ENCODE measurements around the gene HECW1.

HECW1 gene

DNA sequence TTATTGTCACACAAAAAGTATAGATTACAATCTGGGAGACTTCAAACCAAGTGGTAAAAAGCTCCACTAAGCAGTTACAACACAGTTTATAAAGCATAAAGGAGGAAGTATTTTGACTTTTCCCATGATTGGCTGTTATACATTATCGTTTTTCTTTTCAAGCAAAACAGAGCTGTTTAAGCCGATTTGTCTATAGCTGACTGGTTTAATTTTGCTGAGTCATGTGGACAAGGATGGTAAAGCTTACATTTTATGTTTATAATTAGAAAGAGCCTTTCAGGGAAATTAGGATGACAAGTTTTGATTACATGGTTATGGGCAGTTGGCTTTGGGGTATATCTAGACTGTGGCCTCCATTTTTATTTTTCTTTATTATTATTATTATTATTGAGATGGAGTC, 318.0 kb downstream of the HECW1 start:
- Histone ChIP-seq H3K9ac (ENCODE audit: low read depth, low read length) (no peak overlapping the region), H3K9me3 (ENCODE audit: control insufficient read depth, insufficient read depth, low read length) (no peaks in the 10 kb centered on the region), H3K27ac (ENCODE audit: low read depth, low read length) (no peak overlapping the region), H3K36me3 (ENCODE audit: control insufficient read depth, insufficient read depth, low read length) (no peaks in the 10 kb centered on the region), H3K4me3 (ENCODE audit: low read depth, low read length) (no peak overlapping the region), H3K4me1 (ENCODE audit: control insufficient read depth, insufficient read depth, low read length) (no peaks in the 10 kb centered on the region), H3K27me3 (ENCODE audit: control insufficient read depth, insufficient read depth, low read length) (no peaks in the 10 kb centered on the region)

DNA sequence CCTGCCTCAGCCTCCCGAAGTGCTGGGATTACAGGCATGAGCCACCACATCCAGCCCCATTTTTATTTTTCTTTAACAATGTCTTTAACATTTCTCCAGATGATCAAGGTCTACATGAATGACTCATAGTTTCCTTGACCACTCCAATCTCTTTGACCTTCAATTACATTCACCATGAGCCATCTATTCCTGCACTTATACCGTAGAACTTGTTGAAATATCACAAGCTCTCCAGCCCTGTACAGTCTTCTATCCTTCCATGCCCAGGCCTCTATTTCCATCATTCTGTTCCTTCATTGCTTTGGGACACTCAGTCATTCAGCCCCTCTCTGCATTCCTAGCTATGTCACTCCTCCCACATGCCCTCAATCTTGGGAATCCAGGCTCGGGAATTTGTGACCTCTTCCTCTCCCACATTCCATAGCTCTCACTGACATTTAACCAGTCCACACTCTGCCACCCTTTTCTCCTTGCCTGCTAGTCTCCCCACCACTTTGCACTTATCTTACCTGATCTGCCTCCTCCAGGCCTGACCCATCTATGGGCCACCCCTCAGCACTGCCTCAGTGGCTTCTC, 318.7 kb downstream of the HECW1 start:
- Histone ChIP-seq H3K27ac (ENCODE audit: low read depth, low read length) (no peak overlapping the region), H3K36me3 (ENCODE audit: control insufficient read depth, insufficient read depth, low read length) (no peaks in the 10 kb centered on the region), H3K27me3 (ENCODE audit: control insufficient read depth, insufficient read depth, low read length) (no peaks in the 10 kb centered on the region), H3K9me3 (ENCODE audit: control insufficient read depth, insufficient read depth, low read length) (no peaks in the 10 kb centered on the region), H3K9ac (ENCODE audit: low read depth, low read length) (no peak overlapping the region), H3K4me1 (ENCODE audit: control insufficient read depth, insufficient read depth, low read length) (no peaks in the 10 kb centered on the region), H3K4me3 (ENCODE audit: low read depth, low read length) (no peak overlapping the region)

DNA sequence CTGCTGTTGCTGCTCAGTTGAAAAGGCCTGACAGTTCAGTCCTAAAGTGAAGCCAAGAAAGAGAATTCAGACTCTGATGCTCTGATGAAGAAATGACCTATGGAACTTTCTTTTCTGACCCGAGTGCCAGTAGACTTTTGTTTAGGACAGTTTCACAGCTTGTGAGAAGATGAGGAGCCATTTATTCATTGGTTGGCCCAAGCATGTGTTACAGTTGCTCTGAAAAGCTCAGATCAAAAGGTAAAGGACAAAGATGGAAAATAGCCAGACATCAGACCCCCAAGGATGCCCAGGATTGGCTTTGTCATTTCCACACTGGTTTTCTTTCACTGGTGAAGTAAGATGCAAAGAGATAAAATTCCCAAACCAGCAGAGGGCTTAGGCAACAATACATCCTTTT, 321.2 kb downstream of the HECW1 start:
- H3K36me3 ChIP-seq (ENCODE audit: control insufficient read depth, insufficient read depth, low read length), result no peaks in the 10 kb centered on the region
- no peaks in the 10 kb centered on the region for H3K27me3 ChIP-seq (ENCODE audit: control insufficient read depth, insufficient read depth, low read length)
- H3K4me1 ChIP-seq (ENCODE audit: control insufficient read depth, insufficient read depth, low read length), result peaks cover 11% of the 10 kb centered on the region
- no peak overlapping the region for H3K27ac ChIP-seq (ENCODE audit: low read depth, low read length)
- H3K4me3 ChIP-seq (ENCODE audit: low read depth, low read length), result no peak overlapping the region
- H3K9ac ChIP-seq (ENCODE audit: low read depth, low read length), result no peak overlapping the region
- no peaks in the 10 kb centered on the region for H3K9me3 ChIP-seq (ENCODE audit: control insufficient read depth, insufficient read depth, low read length)

DNA sequence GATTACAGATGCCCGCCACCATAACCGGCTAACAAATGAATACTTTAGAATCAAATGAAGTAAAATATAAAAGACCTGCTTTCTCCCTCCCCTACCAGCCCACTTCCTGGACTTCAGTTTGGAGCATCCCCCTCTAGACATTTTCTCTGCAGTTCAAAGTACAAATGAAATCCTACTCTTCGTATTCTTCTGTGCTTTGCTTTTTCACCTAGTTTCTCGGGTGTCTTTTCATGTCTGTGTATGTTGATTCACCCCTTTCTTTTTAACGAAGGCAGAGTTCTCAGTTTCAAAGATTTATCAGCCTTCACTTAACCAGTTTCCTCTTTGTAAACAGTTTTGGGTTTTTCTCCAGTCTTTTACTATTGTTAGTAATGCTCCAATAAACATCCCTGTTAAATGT, 324.6 kb downstream of the HECW1 start:
- no peak overlapping the region for H3K4me3 ChIP-seq (ENCODE audit: low read depth, low read length)
- peaks cover 18% of the 10 kb centered on the region for H3K4me1 ChIP-seq (ENCODE audit: control insufficient read depth, insufficient read depth, low read length)
- no peak overlapping the region for H3K9ac ChIP-seq (ENCODE audit: low read depth, low read length)
- H3K9me3 ChIP-seq (ENCODE audit: control insufficient read depth, insufficient read depth, low read length), result no peaks in the 10 kb centered on the region
- peak overlapping the region; percentile 54 for H3K27ac ChIP-seq (ENCODE audit: low read depth, low read length)
- H3K27me3 ChIP-seq (ENCODE audit: control insufficient read depth, insufficient read depth, low read length), result no peaks in the 10 kb centered on the region
- no peaks in the 10 kb centered on the region for H3K36me3 ChIP-seq (ENCODE audit: control insufficient read depth, insufficient read depth, low read length)

DNA sequence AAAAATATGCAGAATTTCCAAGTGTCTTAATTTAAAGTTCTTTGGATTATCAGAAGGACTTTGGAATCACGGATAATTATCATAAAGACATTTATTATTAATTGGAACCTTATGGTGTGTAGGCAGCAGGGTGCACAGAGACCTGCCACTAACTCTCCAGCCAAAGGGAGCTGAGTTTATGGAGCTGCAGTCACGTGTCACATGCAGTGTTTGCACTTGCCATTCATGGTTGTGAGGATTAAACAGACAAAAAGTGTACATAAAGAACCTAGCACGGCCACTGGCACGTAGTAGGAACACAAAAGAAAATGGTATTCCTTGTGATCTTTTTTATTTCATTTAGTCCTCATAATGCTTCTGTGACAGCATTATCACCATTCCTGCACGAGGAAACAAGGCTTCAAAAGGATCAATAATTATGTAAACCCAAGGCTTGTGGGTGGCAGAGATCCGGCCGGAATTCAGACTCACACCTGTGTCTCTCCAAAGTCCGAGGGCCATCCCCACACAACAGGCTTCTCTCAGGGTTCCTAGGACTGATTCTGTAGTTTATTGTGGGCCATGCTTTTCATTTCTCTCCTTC, 326.5 kb downstream of the HECW1 start:
- H3K27me3 ChIP-seq (ENCODE audit: control insufficient read depth, insufficient read depth, low read length), result no peaks in the 10 kb centered on the region
- H3K36me3 ChIP-seq (ENCODE audit: control insufficient read depth, insufficient read depth, low read length), result no peaks in the 10 kb centered on the region
- no peak overlapping the region for H3K9ac ChIP-seq (ENCODE audit: low read depth, low read length)
- H3K9me3 ChIP-seq (ENCODE audit: control insufficient read depth, insufficient read depth, low read length), result no peaks in the 10 kb centered on the region
- H3K4me1 ChIP-seq (ENCODE audit: control insufficient read depth, insufficient read depth, low read length), result peaks cover 18% of the 10 kb centered on the region
- no peak overlapping the region for H3K27ac ChIP-seq (ENCODE audit: low read depth, low read length)
- no peak overlapping the region for H3K4me3 ChIP-seq (ENCODE audit: low read depth, low read length)

DNA sequence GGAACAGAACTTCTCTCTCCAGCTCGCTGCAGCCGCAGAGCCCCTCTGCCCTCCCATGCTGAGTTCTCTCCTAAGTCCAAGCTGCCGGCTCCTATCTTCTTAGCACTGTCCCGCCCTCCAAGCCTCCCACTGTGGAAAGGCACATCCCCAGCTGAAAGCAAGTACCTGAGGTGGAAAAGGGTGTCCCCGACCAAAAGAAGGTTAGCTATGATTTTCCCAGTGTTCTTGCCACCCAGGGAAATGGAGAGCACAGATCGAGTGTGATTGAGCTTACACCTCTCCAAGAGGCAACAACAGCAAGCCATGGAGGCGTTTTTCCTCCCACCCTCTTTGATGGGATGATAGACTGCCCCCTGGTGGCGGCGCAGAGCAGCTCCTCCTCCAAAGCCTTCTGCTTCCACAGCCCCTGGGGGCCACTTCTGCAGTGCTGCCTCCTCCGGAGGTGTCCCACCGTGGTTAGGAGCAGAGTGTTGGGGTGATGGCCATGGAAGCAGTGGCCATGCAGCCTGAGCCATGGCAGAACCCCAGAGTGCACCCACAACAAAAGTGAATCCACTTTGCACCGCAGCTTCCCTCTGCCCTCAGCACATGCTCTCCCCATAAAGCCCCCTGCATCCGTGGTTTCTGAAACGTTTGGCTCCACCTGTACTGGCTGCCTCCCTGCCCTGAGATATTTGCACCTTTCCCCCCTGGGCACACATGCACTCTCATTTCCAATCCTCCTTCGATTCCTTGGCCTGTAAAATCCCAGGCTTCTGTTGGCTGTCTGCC, 327.4 kb downstream of the HECW1 start:
- Histone ChIP-seq H3K9me3 (ENCODE audit: control insufficient read depth, insufficient read depth, low read length) (no peaks in the 10 kb centered on the region), H3K4me1 (ENCODE audit: control insufficient read depth, insufficient read depth, low read length) (peaks cover 18% of the 10 kb centered on the region), H3K9ac (ENCODE audit: low read depth, low read length) (no peak overlapping the region), H3K36me3 (ENCODE audit: control insufficient read depth, insufficient read depth, low read length) (no peaks in the 10 kb centered on the region), H3K4me3 (ENCODE audit: low read depth, low read length) (no peak overlapping the region), H3K27me3 (ENCODE audit: control insufficient read depth, insufficient read depth, low read length) (no peaks in the 10 kb centered on the region), H3K27ac (ENCODE audit: low read depth, low read length) (no peak overlapping the region)

DNA sequence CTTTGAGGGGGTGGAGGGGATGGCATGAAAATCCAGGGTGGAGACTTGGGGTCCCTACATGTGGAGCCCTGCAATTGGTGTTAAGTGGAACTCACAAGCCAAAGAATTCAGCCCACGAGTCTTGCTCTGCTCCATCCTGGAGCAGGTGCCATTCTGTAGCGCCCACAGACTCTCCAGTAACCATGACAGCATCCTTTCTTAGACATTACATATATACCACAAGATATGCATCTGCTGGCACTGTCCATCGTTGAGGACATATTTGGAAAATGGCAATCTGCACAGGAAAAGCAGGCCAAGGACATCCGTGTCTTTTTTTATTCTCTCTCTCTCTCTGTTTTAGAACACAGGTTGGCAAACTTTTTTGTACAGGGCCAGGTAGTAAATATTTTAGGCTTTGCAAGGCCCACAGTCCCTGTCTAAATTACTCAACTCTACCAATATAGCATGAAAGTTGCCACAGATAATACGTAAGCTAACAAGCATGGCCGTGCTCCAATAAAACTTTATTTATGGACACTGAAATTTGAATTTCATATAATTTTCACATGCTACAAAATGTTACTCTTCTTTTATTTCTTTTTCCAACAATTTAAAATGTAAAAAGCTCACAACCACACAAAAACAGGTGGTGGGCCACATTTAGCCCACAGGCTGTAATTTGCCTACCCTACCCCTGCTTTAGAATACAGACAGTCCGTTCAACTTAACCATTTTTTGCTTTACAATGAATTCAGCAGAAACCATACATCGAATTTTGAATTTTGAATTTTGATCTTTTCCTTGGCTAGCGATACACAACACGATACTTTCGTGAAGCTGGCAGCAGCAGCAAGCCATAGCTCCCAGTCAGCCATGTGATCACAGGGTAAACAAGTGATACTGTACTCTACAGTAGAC, 329.0 kb downstream of the HECW1 start:
- H3K27me3 ChIP-seq (ENCODE audit: control insufficient read depth, insufficient read depth, low read length), result no peaks in the 10 kb centered on the region
- no peaks in the 10 kb centered on the region for H3K9me3 ChIP-seq (ENCODE audit: control insufficient read depth, insufficient read depth, low read length)
- no peak overlapping the region for H3K4me3 ChIP-seq (ENCODE audit: low read depth, low read length)
- H3K9ac ChIP-seq (ENCODE audit: low read depth, low read length), result no peak overlapping the region
- H3K27ac ChIP-seq (ENCODE audit: low read depth, low read length), result no peak overlapping the region
- no peaks in the 10 kb centered on the region for H3K36me3 ChIP-seq (ENCODE audit: control insufficient read depth, insufficient read depth, low read length)
- H3K4me1 ChIP-seq (ENCODE audit: control insufficient read depth, insufficient read depth, low read length), result peaks cover 18% of the 10 kb centered on the region

DNA sequence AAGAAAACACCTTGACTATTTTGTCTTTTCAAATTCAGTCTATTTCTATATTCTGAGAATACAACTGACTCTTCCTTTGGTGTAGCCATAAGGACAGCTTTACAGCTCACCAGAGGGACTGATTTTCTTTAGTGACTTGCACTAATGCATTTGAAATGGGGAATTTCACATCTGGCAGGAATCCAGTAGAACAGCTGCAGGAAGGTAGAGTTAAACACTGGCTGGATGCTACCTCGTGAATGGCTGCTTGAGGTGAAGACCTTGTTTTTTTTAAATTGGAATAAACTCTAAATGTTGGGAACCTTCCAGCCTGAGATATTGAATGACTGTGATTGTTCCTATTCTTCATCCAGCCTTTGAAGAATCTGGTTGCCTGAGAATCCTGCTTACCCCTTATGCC, 330.9 kb downstream of the HECW1 start:
- Histone ChIP-seq H3K9me3 (ENCODE audit: control insufficient read depth, insufficient read depth, low read length) (no peaks in the 10 kb centered on the region), H3K27ac (ENCODE audit: low read depth, low read length) (no peak overlapping the region), H3K27me3 (ENCODE audit: control insufficient read depth, insufficient read depth, low read length) (no peaks in the 10 kb centered on the region), H3K4me3 (ENCODE audit: low read depth, low read length) (no peak overlapping the region), H3K36me3 (ENCODE audit: control insufficient read depth, insufficient read depth, low read length) (no peaks in the 10 kb centered on the region), H3K9ac (ENCODE audit: low read depth, low read length) (no peak overlapping the region), H3K4me1 (ENCODE audit: control insufficient read depth, insufficient read depth, low read length) (peaks cover 7% of the 10 kb centered on the region)

DNA sequence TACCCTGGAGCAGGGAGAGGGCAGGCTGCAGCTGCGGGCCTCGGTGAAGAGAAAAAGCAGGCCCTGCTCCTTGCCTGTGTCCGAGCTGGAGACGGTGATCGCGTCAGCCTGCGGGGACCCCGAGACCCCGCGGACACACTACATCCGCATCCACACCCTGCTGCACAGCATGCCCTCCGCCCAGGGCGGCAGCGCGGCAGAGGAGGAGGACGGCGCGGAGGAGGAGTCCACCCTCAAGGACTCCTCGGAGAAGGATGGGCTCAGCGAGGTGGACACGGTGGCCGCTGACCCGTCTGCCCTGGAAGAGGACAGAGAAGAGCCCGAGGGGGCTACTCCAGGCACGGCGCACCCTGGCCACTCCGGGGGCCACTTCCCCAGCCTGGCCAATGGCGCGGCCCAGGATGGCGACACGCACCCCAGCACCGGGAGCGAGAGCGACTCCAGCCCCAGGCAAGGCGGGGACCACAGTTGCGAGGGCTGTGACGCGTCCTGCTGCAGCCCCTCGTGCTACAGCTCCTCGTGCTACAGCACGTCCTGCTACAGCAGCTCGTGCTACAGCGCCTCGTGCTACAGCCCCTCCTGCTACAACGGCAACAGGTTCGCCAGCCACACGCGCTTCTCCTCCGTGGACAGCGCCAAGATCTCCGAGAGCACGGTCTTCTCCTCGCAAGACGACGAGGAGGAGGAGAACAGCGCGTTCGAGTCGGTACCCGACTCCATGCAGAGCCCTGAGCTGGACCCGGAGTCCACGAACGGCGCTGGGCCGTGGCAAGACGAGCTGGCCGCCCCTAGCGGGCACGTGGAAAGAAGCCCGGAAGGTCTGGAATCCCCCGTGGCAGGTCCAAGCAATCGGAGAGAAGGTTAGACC, 332.5 kb downstream of the HECW1 start:
- H3K9ac ChIP-seq (ENCODE audit: low read depth, low read length), result no peak overlapping the region
- H3K9me3 ChIP-seq (ENCODE audit: control insufficient read depth, insufficient read depth, low read length), result no peaks in the 10 kb centered on the region
- no peaks in the 10 kb centered on the region for H3K36me3 ChIP-seq (ENCODE audit: control insufficient read depth, insufficient read depth, low read length)
- H3K27ac ChIP-seq (ENCODE audit: low read depth, low read length), result no peak overlapping the region
- peaks cover 14% of the 10 kb centered on the region for H3K4me1 ChIP-seq (ENCODE audit: control insufficient read depth, insufficient read depth, low read length)
- H3K4me3 ChIP-seq (ENCODE audit: low read depth, low read length), result no peak overlapping the region
- no peaks in the 10 kb centered on the region for H3K27me3 ChIP-seq (ENCODE audit: control insufficient read depth, insufficient read depth, low read length)

DNA sequence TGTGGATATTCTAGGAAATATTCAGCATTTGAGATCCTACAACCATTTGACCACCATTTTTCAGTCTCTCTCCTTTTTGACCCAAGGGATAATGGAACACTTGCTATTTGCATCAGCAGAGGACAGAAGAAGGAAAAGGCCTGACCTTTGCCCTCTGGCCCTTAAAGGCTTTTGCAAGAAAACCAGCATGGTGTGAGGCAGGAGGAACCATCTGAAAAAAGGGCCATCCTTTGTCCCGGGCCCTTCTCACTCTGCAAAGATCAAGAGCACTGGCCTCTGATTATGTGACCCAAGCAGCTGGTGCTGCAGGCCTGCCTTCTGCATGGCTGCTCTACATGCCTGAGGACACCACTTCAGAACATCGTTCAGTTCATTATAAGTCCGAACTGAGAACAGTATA, 337.1 kb downstream of the HECW1 start:
- H3K4me3 ChIP-seq (ENCODE audit: low read depth, low read length), result no peak overlapping the region
- peak overlapping the region; percentile 5 for H3K27ac ChIP-seq (ENCODE audit: low read depth, low read length)
- H3K9ac ChIP-seq (ENCODE audit: low read depth, low read length), result no peak overlapping the region
- H3K9me3 ChIP-seq (ENCODE audit: control insufficient read depth, insufficient read depth, low read length), result no peaks in the 10 kb centered on the region
- H3K27me3 ChIP-seq (ENCODE audit: control insufficient read depth, insufficient read depth, low read length), result no peaks in the 10 kb centered on the region
- H3K4me1 ChIP-seq (ENCODE audit: control insufficient read depth, insufficient read depth, low read length), result peaks cover 16% of the 10 kb centered on the region
- no peaks in the 10 kb centered on the region for H3K36me3 ChIP-seq (ENCODE audit: control insufficient read depth, insufficient read depth, low read length)
